Measurements from ENCODE around the gene NCKAP5.

The NCKAP5 gene

GRCh38 chr2:133231264-133231663 is 337.0 kb downstream of the NCKAP5 start:
- H3K4me2 ChIP-seq (ENCODE audit: low read length), result no peak overlapping the region
- no peaks in the 10 kb centered on the region for H3K27me3 ChIP-seq (ENCODE audit: insufficient read depth, low read length)
- H3K9ac ChIP-seq (ENCODE audit: low read length), result no peak overlapping the region
- no peak overlapping the region for H3K27ac ChIP-seq (ENCODE audit: low read depth, low read length, poor library complexity, severe bottlenecking)
- H3K36me3 ChIP-seq (ENCODE audit: insufficient read depth, low read length), result no peaks in the 10 kb centered on the region
- H3K4me3 ChIP-seq (ENCODE audit: low read depth, low read length, poor library complexity, severe bottlenecking), result no peak overlapping the region
- H3K79me2 ChIP-seq (ENCODE audit: insufficient read depth, low read length), result no peaks in the 10 kb centered on the region
- no peaks in the 10 kb centered on the region for H3K4me1 ChIP-seq (ENCODE audit: insufficient read depth, low read length, severe bottlenecking)
- H2AFZ ChIP-seq (ENCODE audit: low read length), result no peak overlapping the region
- H3F3A ChIP-seq (ENCODE audit: insufficient read depth, low read length), result no peaks in the 10 kb centered on the region
- no peaks in the 10 kb centered on the region for H3K9me2 ChIP-seq (ENCODE audit: low read depth, low read length)
- no peaks in the 10 kb centered on the region for H4K20me1 ChIP-seq (ENCODE audit: insufficient read depth, low read length)
- no peaks in the 10 kb centered on the region for H3K9me3 ChIP-seq (ENCODE audit: low read length)
- TF ChIP-seq CTCF (IDR thresholded peaks at IDR 0.05; ENCODE audit: low read length) (no peak), EZH2 (IDR thresholded peaks at IDR 0.05; ENCODE audit: borderline replicate concordance, low read length) (no peak)

- H3K79me2 ChIP-seq (ENCODE audit: insufficient read depth, low read length), result no peaks in the 10 kb centered on the region
Observed at GRCh38 chr2:133229974-133230373, 338.3 kb downstream of the NCKAP5 start.

GRCh38 chr2:133223226-133223625 is 345.0 kb downstream of the NCKAP5 start:
- Histone ChIP-seq H3K9me2 (ENCODE audit: low read depth, low read length) (no peaks in the 10 kb centered on the region), H3K4me3 (ENCODE audit: low read depth, low read length, poor library complexity, severe bottlenecking) (no peak overlapping the region), H2AFZ (ENCODE audit: low read length) (no peak overlapping the region), H3K79me2 (ENCODE audit: insufficient read depth, low read length) (no peaks in the 10 kb centered on the region), H3K27ac (ENCODE audit: low read depth, low read length, poor library complexity, severe bottlenecking) (no peak overlapping the region), H4K20me1 (ENCODE audit: insufficient read depth, low read length) (no peaks in the 10 kb centered on the region), H3K4me1 (ENCODE audit: insufficient read depth, low read length, severe bottlenecking) (no peaks in the 10 kb centered on the region), H3K4me2 (ENCODE audit: low read length) (no peak overlapping the region), H3K9ac (ENCODE audit: low read length) (no peak overlapping the region), H3K9me3 (ENCODE audit: low read length) (no peaks in the 10 kb centered on the region), H3K36me3 (ENCODE audit: insufficient read depth, low read length) (no peaks in the 10 kb centered on the region), H3F3A (ENCODE audit: insufficient read depth, low read length) (no peaks in the 10 kb centered on the region), H3K27me3 (ENCODE audit: insufficient read depth, low read length) (no peaks in the 10 kb centered on the region)
- no peak for TF ChIP-seq EZH2 (IDR thresholded peaks at IDR 0.05; ENCODE audit: borderline replicate concordance, low read length)
- no peak for TF ChIP-seq CTCF (IDR thresholded peaks at IDR 0.05; ENCODE audit: low read length)

More at GRCh38 chr2:133229974-133230373, 338.3 kb downstream of the NCKAP5 start:
- no peaks in the 10 kb centered on the region for H3K9me2 ChIP-seq (ENCODE audit: low read depth, low read length)
- H2AFZ ChIP-seq (ENCODE audit: low read length), result no peak overlapping the region
- H3K27me3 ChIP-seq (ENCODE audit: insufficient read depth, low read length), result no peaks in the 10 kb centered on the region
- no peaks in the 10 kb centered on the region for H3K36me3 ChIP-seq (ENCODE audit: insufficient read depth, low read length)
- H3K4me2 ChIP-seq (ENCODE audit: low read length), result no peak overlapping the region
- TF ChIP-seq EZH2 (IDR thresholded peaks at IDR 0.05; ENCODE audit: borderline replicate concordance, low read length), result no peak
- TF ChIP-seq CTCF (IDR thresholded peaks at IDR 0.05; ENCODE audit: low read length), result no peak
- H3F3A ChIP-seq (ENCODE audit: insufficient read depth, low read length), result no peaks in the 10 kb centered on the region
- H3K4me3 ChIP-seq (ENCODE audit: low read depth, low read length, poor library complexity, severe bottlenecking), result no peak overlapping the region
- H3K9me3 ChIP-seq (ENCODE audit: low read length), result no peaks in the 10 kb centered on the region
- H3K9ac ChIP-seq (ENCODE audit: low read length), result no peak overlapping the region
- H3K27ac ChIP-seq (ENCODE audit: low read depth, low read length, poor library complexity, severe bottlenecking), result no peak overlapping the region
- H4K20me1 ChIP-seq (ENCODE audit: insufficient read depth, low read length), result no peaks in the 10 kb centered on the region
- no peaks in the 10 kb centered on the region for H3K4me1 ChIP-seq (ENCODE audit: insufficient read depth, low read length, severe bottlenecking)
